ENCODE results near the gene POU6F1. TPM values are rescaled to one million over a fixed set of nuclear protein-coding genes. Genes with fewer than 3 reads are reported as not detected.

Gene POU6F1
- total and polyA plus RNA-seq, 5 experiments from 2014 or later = 0.62 to 49.7 (median 1.8) TPM

GRCh38 chr12:51174501-51174900, 43.4 kb downstream of the POU6F1 start:
- POLR2A ChIA-PET = interaction anchor here (1.6 kb wide), 1 partner anchor 43 kb away, joined by 4 read pairs; the partner anchor contains the start of gene POU6F1
- H3K4me1 Mint-ChIP-seq = peaks cover 4 to 11% (median 8%) of the 10 kb centered on the region in 4 donors
- no peak for ATAC-seq
- H3K27me3 Mint-ChIP-seq = no peaks in the 10 kb centered on the region
- H3K27ac Mint-ChIP-seq = peak overlapping the region in 3 of 10 donors; percentile 33 to 94 (median 89)
- no peaks in the 10 kb centered on the region for H3K9me3 Mint-ChIP-seq
- DNase-seq = no peak
- H3K4me3 Mint-ChIP-seq = peak overlapping the region in 8 of 10 donors; percentile 7 to 88 (median 78)
- peaks cover 0 to under 1% (median 0%) of the 10 kb centered on the region in 3 donors for H3K36me3 Mint-ChIP-seq

GRCh38 chr12:51172515-51173431, 45.1 kb downstream of the POU6F1 start, which contains the start of gene TFCP2:
Gene TFCP2, minus strand, starts transcription at chr12:51173135. Its CDS starts 713 bp downstream, at chr12:51172422.
- DNase-seq (peak; percentile 84 to 96 (median 92)), ATAC-seq (peak; percentile 98)
- Mint-ChIP-seq H3K4me3 (peak within 1 kb of the TSS in 8 of 10 donors; percentile 58 to 88 (median 82)), H3K9me3 (no peaks in the 10 kb centered on the region), H3K4me1 (peaks cover 6 to 18% (median 15%) of the 10 kb centered on the region in 4 donors), H3K36me3 (peaks cover 0 to 2% (median 0%) of the 10 kb centered on the region in 3 donors), H3K27ac (peak within 1 kb of the TSS in 7 of 10 donors; percentile 75 to 94 (median 88)), H3K27me3 (no peaks in the 10 kb centered on the region)
- POLR2A ChIA-PET = interaction anchor here (0.6 to 2.2 kb wide), 5 partner anchors 22 to 90 kb away, joined by 3 to 12 read pairs (median 5); partner anchors contain the start of genes CSRNP2, DAZAP2 and POU6F1

GRCh38 chr12:51171884-51172514, 45.9 kb downstream of the POU6F1 start:
- no peak overlapping the region for H3K4me3 Mint-ChIP-seq
- no peak for ATAC-seq
- peaks cover 0 to 2% (median 0%) of the 10 kb centered on the region in 3 donors for H3K36me3 Mint-ChIP-seq
- H3K27ac Mint-ChIP-seq = no peak overlapping the region
- H3K9me3 Mint-ChIP-seq = no peaks in the 10 kb centered on the region
- H3K4me1 Mint-ChIP-seq = peaks cover 9 to 24% (median 20%) of the 10 kb centered on the region in 4 donors
- DNase-seq = peak in 2 of 10 donors; percentile 2 to 23
- H3K27me3 Mint-ChIP-seq = no peaks in the 10 kb centered on the region
- POLR2A ChIA-PET = interaction anchor here (0.6 to 2.2 kb wide), 6 partner anchors 23 to 516 kb away, joined by 3 to 12 read pairs (median 4); partner anchors contain the start of genes CSRNP2, DAZAP2 and POU6F1

GRCh38 chr12:51163795-51164194, 54.1 kb downstream of the POU6F1 start:
- H3K9me3 Mint-ChIP-seq = peaks cover 0 to 2% (median 0%) of the 10 kb centered on the region in 9 donors
- H3K27ac Mint-ChIP-seq = peak overlapping the region in 1 of 10 donors; percentile 69
- H3K4me1 Mint-ChIP-seq = peaks cover 22 to 54% (median 51%) of the 10 kb centered on the region in 4 donors
- no peaks in the 10 kb centered on the region for H3K27me3 Mint-ChIP-seq
- no peak for ATAC-seq
- POLR2A ChIA-PET = no interaction called here
- peak overlapping the region in 1 of 10 donors; percentile 6 for H3K4me3 Mint-ChIP-seq
- no peak for DNase-seq
- H3K36me3 Mint-ChIP-seq = peaks cover 0 to 19% (median 17%) of the 10 kb centered on the region in 3 donors

GRCh38 chr12:51162217-51162616, 55.6 kb downstream of the POU6F1 start:
- H3K4me3 Mint-ChIP-seq = no peak overlapping the region
- no peaks in the 10 kb centered on the region for H3K27me3 Mint-ChIP-seq
- POLR2A ChIA-PET = interaction anchor here (0.6 kb wide), 1 partner anchor 57 kb away, joined by 3 read pairs; no protein-coding TSS in a partner anchor
- DNase-seq = no peak
- peaks cover 23 to 47% (median 44%) of the 10 kb centered on the region in 4 donors for H3K4me1 Mint-ChIP-seq
- no peak for ATAC-seq
- peak overlapping the region in 2 of 10 donors; percentile 27 to 48 for H3K27ac Mint-ChIP-seq
- H3K36me3 Mint-ChIP-seq = peaks cover 0 to 21% (median 19%) of the 10 kb centered on the region in 3 donors
- H3K9me3 Mint-ChIP-seq = peaks cover 0 to 2% (median 0%) of the 10 kb centered on the region in 9 donors

GRCh38 chr12:51160814-51161459, 56.9 kb downstream of the POU6F1 start:
- POLR2A ChIA-PET = interaction anchor here (0.6 kb wide), 1 partner anchor 202 kb away, joined by 3 read pairs; no protein-coding TSS in a partner anchor
- Mint-ChIP-seq H3K4me3 (no peak overlapping the region), H3K27me3 (no peaks in the 10 kb centered on the region), H3K27ac (peak overlapping the region in 4 of 10 donors; percentile 17 to 59 (median 22)), H3K36me3 (peaks cover 0 to 25% (median 23%) of the 10 kb centered on the region in 3 donors), H3K9me3 (peaks cover 0 to 2% (median 0%) of the 10 kb centered on the region in 9 donors), H3K4me1 (peaks cover 19 to 48% (median 39%) of the 10 kb centered on the region in 4 donors)
- no peak for DNase-seq
- no peak for ATAC-seq

- ATAC-seq (no peak), DNase-seq (no peak)
- Mint-ChIP-seq H3K4me1 (peaks cover 14 to 33% (median 22%) of the 10 kb centered on the region in 4 donors), H3K27me3 (no peaks in the 10 kb centered on the region), H3K9me3 (no peaks in the 10 kb centered on the region), H3K36me3 (peaks cover 0 to 16% (median 7%) of the 10 kb centered on the region in 3 donors), H3K4me3 (no peak overlapping the region), H3K27ac (peak overlapping the region in 2 of 10 donors; percentile 1 to 66)
- POLR2A ChIA-PET = no interaction called here
These were observed 61.6 kb downstream of the POU6F1 start for GRCh38 chr12:51156245-51156765.

GRCh38 chr12:51152953-51153352, 64.9 kb downstream of the POU6F1 start:
- no peaks in the 10 kb centered on the region for H3K27me3 Mint-ChIP-seq
- no peak overlapping the region for H3K27ac Mint-ChIP-seq
- peaks cover 0 to 11% (median 5%) of the 10 kb centered on the region in 3 donors for H3K36me3 Mint-ChIP-seq
- POLR2A ChIA-PET = no interaction called here
- DNase-seq = no peak
- H3K4me3 Mint-ChIP-seq = no peak overlapping the region
- peaks cover 17 to 37% (median 27%) of the 10 kb centered on the region in 4 donors for H3K4me1 Mint-ChIP-seq
- no peaks in the 10 kb centered on the region for H3K9me3 Mint-ChIP-seq
- no peak for ATAC-seq

GRCh38 chr12:51150777-51151176, 67.1 kb downstream of the POU6F1 start:
- no peak for DNase-seq
- H3K9me3 Mint-ChIP-seq = no peaks in the 10 kb centered on the region
- no peak overlapping the region for H3K4me3 Mint-ChIP-seq
- H3K36me3 Mint-ChIP-seq = peaks cover 0 to 8% (median 0%) of the 10 kb centered on the region in 3 donors
- no peak for ATAC-seq
- H3K4me1 Mint-ChIP-seq = peaks cover 24 to 45% (median 36%) of the 10 kb centered on the region in 4 donors
- H3K27me3 Mint-ChIP-seq = no peaks in the 10 kb centered on the region
- POLR2A ChIA-PET = no interaction called here
- H3K27ac Mint-ChIP-seq = peak overlapping the region in 3 of 10 donors; percentile 1 to 18 (median 13)

GRCh38 chr12:51147309-51147708, 70.6 kb downstream of the POU6F1 start:
- Mint-ChIP-seq H3K9me3 (no peaks in the 10 kb centered on the region), H3K4me3 (no peak overlapping the region), H3K27me3 (no peaks in the 10 kb centered on the region), H3K4me1 (peaks cover 24 to 50% (median 34%) of the 10 kb centered on the region in 4 donors), H3K27ac (peak overlapping the region in 2 of 10 donors; percentile 5 to 35), H3K36me3 (peaks cover 5 to 21% (median 8%) of the 10 kb centered on the region in 3 donors)
- ATAC-seq (no peak), DNase-seq (no peak)
- POLR2A ChIA-PET = no interaction called here

- Mint-ChIP-seq H3K27ac (peak overlapping the region in 4 of 10 donors; percentile 11 to 77 (median 48)), H3K27me3 (no peaks in the 10 kb centered on the region), H3K4me1 (peaks cover 0 to 9% (median 8%) of the 10 kb centered on the region in 4 donors), H3K4me3 (no peak overlapping the region), H3K9me3 (no peaks in the 10 kb centered on the region), H3K36me3 (peaks cover 5 to 34% (median 14%) of the 10 kb centered on the region in 3 donors)
- ATAC-seq = no peak
- DNase-seq = no peak
- POLR2A ChIA-PET = no interaction called here
These were observed 78.5 kb downstream of the POU6F1 start for GRCh38 chr12:51139292-51139844.

Data from naive thymus-derived CD8-positive, alpha-beta T cell (primary cell).